Measurements from ENCODE around the gene VNN1. TPM values are rescaled to one million over a fixed set of nuclear protein-coding genes. Genes with fewer than 3 reads are reported as not detected.

Gene VNN1
- polyA plus RNA-seq, 1 donor from 2014 or later, result not detected

GRCh38 chr6:132752255-132752654 is 38.4 kb upstream of the VNN1 start:
- Histone ChIP-seq H3K4me3 (ENCODE audit: low read length) (no peak overlapping the region), H2AFZ (ENCODE audit: low read depth, low read length) (no peak overlapping the region), H3K79me2 (replicated peaks; ENCODE audit: insufficient read depth, low read length) (no peaks in the 10 kb centered on the region), H3F3A (ENCODE audit: insufficient read depth, low read length, poor library complexity, severe bottlenecking) (no peaks in the 10 kb centered on the region), H3K36me3 (ENCODE audit: insufficient read depth, low read length) (no peaks in the 10 kb centered on the region), H3K4me2 (ENCODE audit: low read length) (no peak overlapping the region), H3K9me2 (ENCODE audit: insufficient read depth, low read length) (no peaks in the 10 kb centered on the region), H3K9ac (ENCODE audit: low read length) (no peak overlapping the region), H3K9me3 (ENCODE audit: low read length) (no peaks in the 10 kb centered on the region), H3K27me3 (ENCODE audit: insufficient read depth, low read depth, low read length) (no peaks in the 10 kb centered on the region), H3K27ac (ENCODE audit: low read length) (no peak overlapping the region), H4K20me1 (ENCODE audit: insufficient read depth) (no peaks in the 10 kb centered on the region)
- no peak for TF ChIP-seq SMC3 (conservative IDR thresholded peaks at IDR 0.05; ENCODE audit: poor library complexity)

DNA sequence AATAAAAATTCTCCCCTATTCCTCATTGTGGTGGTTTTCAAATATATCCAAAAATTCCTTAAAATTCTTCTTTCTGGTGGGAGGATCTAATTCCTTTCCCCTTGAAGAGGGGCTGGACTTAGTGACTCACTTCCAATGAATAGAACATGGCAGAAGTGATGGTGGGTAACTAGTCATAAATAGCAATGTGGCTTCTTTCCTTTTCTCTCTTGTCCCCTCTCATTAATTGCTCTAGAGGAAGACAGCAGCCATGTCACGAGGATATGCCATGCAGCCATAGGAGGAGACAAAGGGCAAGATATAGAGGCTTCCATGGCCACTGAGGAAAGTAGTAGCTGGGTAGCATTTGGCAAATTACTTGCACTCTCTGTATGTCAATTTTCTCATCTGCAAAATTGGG is 38.0 kb upstream of the VNN1 start:
- no peaks in the 10 kb centered on the region for H3K9me2 ChIP-seq (ENCODE audit: insufficient read depth, low read length)
- no peak overlapping the region for H3K4me3 ChIP-seq (ENCODE audit: low read length)
- H3K79me2 ChIP-seq (replicated peaks; ENCODE audit: insufficient read depth, low read length), result no peaks in the 10 kb centered on the region
- no peak overlapping the region for H3K4me2 ChIP-seq (ENCODE audit: low read length)
- H2AFZ ChIP-seq (ENCODE audit: low read depth, low read length), result no peak overlapping the region
- TF ChIP-seq MXI1 (conservative IDR thresholded peaks at IDR 0.05; ENCODE audit: poor library complexity, severe bottlenecking), result no peak
- TF ChIP-seq, protein P1, sequence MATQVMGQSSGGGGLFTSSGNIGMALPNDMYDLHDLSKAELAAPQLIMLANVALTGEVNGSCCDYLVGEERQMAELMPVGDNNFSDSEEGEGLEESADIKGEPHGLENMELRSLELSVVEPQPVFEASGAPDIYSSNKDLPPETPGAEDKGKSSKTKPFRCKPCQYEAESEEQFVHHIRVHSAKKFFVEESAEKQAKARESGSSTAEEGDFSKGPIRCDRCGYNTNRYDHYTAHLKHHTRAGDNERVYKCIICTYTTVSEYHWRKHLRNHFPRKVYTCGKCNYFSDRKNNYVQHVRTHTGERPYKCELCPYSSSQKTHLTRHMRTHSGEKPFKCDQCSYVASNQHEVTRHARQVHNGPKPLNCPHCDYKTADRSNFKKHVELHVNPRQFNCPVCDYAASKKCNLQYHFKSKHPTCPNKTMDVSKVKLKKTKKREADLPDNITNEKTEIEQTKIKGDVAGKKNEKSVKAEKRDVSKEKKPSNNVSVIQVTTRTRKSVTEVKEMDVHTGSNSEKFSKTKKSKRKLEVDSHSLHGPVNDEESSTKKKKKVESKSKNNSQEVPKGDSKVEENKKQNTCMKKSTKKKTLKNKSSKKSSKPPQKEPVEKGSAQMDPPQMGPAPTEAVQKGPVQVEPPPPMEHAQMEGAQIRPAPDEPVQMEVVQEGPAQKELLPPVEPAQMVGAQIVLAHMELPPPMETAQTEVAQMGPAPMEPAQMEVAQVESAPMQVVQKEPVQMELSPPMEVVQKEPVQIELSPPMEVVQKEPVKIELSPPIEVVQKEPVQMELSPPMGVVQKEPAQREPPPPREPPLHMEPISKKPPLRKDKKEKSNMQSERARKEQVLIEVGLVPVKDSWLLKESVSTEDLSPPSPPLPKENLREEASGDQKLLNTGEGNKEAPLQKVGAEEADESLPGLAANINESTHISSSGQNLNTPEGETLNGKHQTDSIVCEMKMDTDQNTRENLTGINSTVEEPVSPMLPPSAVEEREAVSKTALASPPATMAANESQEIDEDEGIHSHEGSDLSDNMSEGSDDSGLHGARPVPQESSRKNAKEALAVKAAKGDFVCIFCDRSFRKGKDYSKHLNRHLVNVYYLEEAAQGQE (IDR thresholded peaks at IDR 0.05; ENCODE audit: borderline replicate concordance), result no peak
- no peak for TF ChIP-seq TAF1 (IDR thresholded peaks at IDR 0.05; ENCODE audit: low read depth)
- no peak for TF ChIP-seq POLR2AphosphoS5 (IDR thresholded peaks at IDR 0.05)
- no peak for TF ChIP-seq EP300 (conservative IDR thresholded peaks at IDR 0.05; ENCODE audit: poor library complexity, severe bottlenecking)
- TF ChIP-seq, protein P2, sequence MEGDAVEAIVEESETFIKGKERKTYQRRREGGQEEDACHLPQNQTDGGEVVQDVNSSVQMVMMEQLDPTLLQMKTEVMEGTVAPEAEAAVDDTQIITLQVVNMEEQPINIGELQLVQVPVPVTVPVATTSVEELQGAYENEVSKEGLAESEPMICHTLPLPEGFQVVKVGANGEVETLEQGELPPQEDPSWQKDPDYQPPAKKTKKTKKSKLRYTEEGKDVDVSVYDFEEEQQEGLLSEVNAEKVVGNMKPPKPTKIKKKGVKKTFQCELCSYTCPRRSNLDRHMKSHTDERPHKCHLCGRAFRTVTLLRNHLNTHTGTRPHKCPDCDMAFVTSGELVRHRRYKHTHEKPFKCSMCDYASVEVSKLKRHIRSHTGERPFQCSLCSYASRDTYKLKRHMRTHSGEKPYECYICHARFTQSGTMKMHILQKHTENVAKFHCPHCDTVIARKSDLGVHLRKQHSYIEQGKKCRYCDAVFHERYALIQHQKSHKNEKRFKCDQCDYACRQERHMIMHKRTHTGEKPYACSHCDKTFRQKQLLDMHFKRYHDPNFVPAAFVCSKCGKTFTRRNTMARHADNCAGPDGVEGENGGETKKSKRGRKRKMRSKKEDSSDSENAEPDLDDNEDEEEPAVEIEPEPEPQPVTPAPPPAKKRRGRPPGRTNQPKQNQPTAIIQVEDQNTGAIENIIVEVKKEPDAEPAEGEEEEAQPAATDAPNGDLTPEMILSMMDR (IDR thresholded peaks at IDR 0.05; ENCODE audit: poor library complexity, severe bottlenecking), result no peak
- TF ChIP-seq EZH2 (IDR thresholded peaks at IDR 0.05; ENCODE audit: borderline replicate concordance, insufficient read depth, low read length, poor library complexity, severe bottlenecking), result no peak
- TF ChIP-seq SMC3 (conservative IDR thresholded peaks at IDR 0.05; ENCODE audit: poor library complexity), result no peak
- TF ChIP-seq RAD21 (conservative IDR thresholded peaks at IDR 0.05), result no peak
- H3K9ac ChIP-seq (ENCODE audit: low read length), result no peak overlapping the region
- no peaks in the 10 kb centered on the region for H3K36me3 ChIP-seq (ENCODE audit: insufficient read depth, low read length)
- no peaks in the 10 kb centered on the region for H3F3A ChIP-seq (ENCODE audit: insufficient read depth, low read length, poor library complexity, severe bottlenecking)
- no peaks in the 10 kb centered on the region for H4K20me1 ChIP-seq (ENCODE audit: insufficient read depth)
- H3K9me3 ChIP-seq (ENCODE audit: low read length), result no peaks in the 10 kb centered on the region
- H3K27me3 ChIP-seq (ENCODE audit: insufficient read depth, low read depth, low read length), result no peaks in the 10 kb centered on the region
- no peak overlapping the region for H3K27ac ChIP-seq (ENCODE audit: low read length)

DNA sequence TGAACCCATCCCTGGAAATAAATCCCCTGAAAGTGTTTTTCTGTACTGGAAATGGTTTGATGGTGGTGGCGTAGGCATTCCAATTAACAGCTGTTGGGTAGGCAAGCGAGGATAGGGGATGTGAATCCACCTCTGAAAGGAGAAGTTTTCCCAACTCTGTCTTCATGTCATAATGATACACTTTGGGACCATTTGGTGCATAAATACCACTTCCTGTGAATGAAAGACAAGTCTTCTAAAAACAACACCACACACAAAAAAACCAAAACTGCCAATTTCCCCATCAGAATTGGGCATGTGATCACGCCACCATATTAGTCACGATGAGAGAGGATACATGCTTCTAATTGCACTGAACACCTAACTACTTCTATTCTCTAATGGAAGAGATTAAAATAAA is 37.5 kb upstream of the VNN1 start:
- H3K27me3 ChIP-seq (ENCODE audit: insufficient read depth, low read depth, low read length), result no peaks in the 10 kb centered on the region
- H3K4me2 ChIP-seq (ENCODE audit: low read length), result no peak overlapping the region
- H3F3A ChIP-seq (ENCODE audit: insufficient read depth, low read length, poor library complexity, severe bottlenecking), result no peaks in the 10 kb centered on the region
- H3K4me3 ChIP-seq (ENCODE audit: low read length), result no peak overlapping the region
- H3K9me3 ChIP-seq (ENCODE audit: low read length), result no peaks in the 10 kb centered on the region
- H3K27ac ChIP-seq (ENCODE audit: low read length), result no peak overlapping the region
- H2AFZ ChIP-seq (ENCODE audit: low read depth, low read length), result no peak overlapping the region
- H4K20me1 ChIP-seq (ENCODE audit: insufficient read depth), result no peaks in the 10 kb centered on the region
- no peaks in the 10 kb centered on the region for H3K79me2 ChIP-seq (replicated peaks; ENCODE audit: insufficient read depth, low read length)
- H3K9me2 ChIP-seq (ENCODE audit: insufficient read depth, low read length), result no peaks in the 10 kb centered on the region
- H3K36me3 ChIP-seq (ENCODE audit: insufficient read depth, low read length), result no peaks in the 10 kb centered on the region
- H3K9ac ChIP-seq (ENCODE audit: low read length), result no peak overlapping the region
- no peak for TF ChIP-seq TAF1 (IDR thresholded peaks at IDR 0.05; ENCODE audit: low read depth)
- TF ChIP-seq, protein P2 (IDR thresholded peaks at IDR 0.05; ENCODE audit: poor library complexity, severe bottlenecking), result no peak
- TF ChIP-seq SMC3 (conservative IDR thresholded peaks at IDR 0.05; ENCODE audit: poor library complexity), result no peak
- no peak for TF ChIP-seq MXI1 (conservative IDR thresholded peaks at IDR 0.05; ENCODE audit: poor library complexity, severe bottlenecking)
- TF ChIP-seq EP300 (conservative IDR thresholded peaks at IDR 0.05; ENCODE audit: poor library complexity, severe bottlenecking), result no peak
